CD14-positive monocyte (primary cell): ENCODE measurements around the gene TAS2R38. TPM values are rescaled to one million over a fixed set of nuclear protein-coding genes. Genes with fewer than 3 reads are reported as not detected.
A peak's percentile ranks its signal among the peaks of the same experiment; 100 is the strongest.

Source experiments
- DNase-seq, 3 donors: peaks; one replicate each; pipeline ENCODE4 v3.0.0-alpha.2; 2011 to 2022
- H2AFZ ChIP-seq: 2 replicates; pipeline ENCODE4 v1.6.0; 2012; ENCODE audit warnings: mild to moderate bottlenecking, low read depth, low read length, inconsistent platforms; ENCODE audit not compliant: insufficient read depth, poor library complexity, severe bottlenecking
- H3K27ac ChIP-seq, 2 donors: 1 replicate in 1 of 2; 2 replicates in 1 of 2; pipeline ENCODE4 v1.5.1; 2012 to 2013; ENCODE audit warnings: low read length in 2 of 2, control low read depth in 1 of 2, inconsistent platforms in 1 of 2, low read depth in 1 of 2, mild to moderate bottlenecking in 1 of 2
- H3K27me3 ChIP-seq, 2 donors: one replicate each; pipeline versions ENCODE4 v1.6.0 to v1.6.1; 2011 to 2013; ENCODE audit warnings: low read length in 2 of 2; ENCODE audit not compliant: control insufficient read depth in 2 of 2, insufficient read depth in 2 of 2
- H3K36me3 ChIP-seq, 2 donors: replicated peaks in 1 of 2; 1 replicate in 1 of 2; 2 replicates in 1 of 2; pipeline versions ENCODE4 v1.5.1 to v1.6.1; 2012 to 2013; ENCODE audit warnings: low read length in 2 of 2, control low read depth in 1 of 2, inconsistent platforms in 1 of 2, mild to moderate bottlenecking in 1 of 2; ENCODE audit not compliant: insufficient read depth in 2 of 2, control insufficient read depth in 1 of 2
- H3K4me1 ChIP-seq, 2 donors: 1 replicate in 1 of 2; 2 replicates in 1 of 2; pipeline versions ENCODE4 v1.5.1 to v1.6.1; 2012 to 2013; ENCODE audit warnings: low read length in 2 of 2, control low read depth in 1 of 2, inconsistent platforms in 1 of 2, mild to moderate bottlenecking in 1 of 2, moderate library complexity in 1 of 2; ENCODE audit not compliant: insufficient read depth in 2 of 2, control insufficient read depth in 1 of 2
- H3K4me2 ChIP-seq: replicated peaks from 2 replicates; pipeline ENCODE3; 2012; ENCODE audit warnings: low read length, moderate library complexity, mild to moderate bottlenecking; ENCODE audit not compliant: poor library complexity, severe bottlenecking; ENCODE audit errors: extremely low read depth
- H3K4me3 ChIP-seq, 3 experiments: fragments of 200-600 bp in 1 of 3; sonication (generic) in 1 of 3; replicated peaks in 1 of 3; 1 replicate in 2 of 3; 2 replicates in 1 of 3; pipeline ENCODE4 v1.5.1; 2011 to 2013; ENCODE audit warnings: low read length in 3 of 3, mild to moderate bottlenecking in 3 of 3, control low read depth in 2 of 3, low read depth in 2 of 3, inconsistent platforms in 1 of 3, moderate library complexity in 1 of 3
- H3K79me2 ChIP-seq: 2 replicates; pipeline ENCODE4 v1.6.0; 2012; ENCODE audit warnings: mild to moderate bottlenecking, control low read depth, inconsistent platforms, low read length, moderate library complexity; ENCODE audit not compliant: insufficient read depth
- H3K9ac ChIP-seq: 2 replicates; pipeline ENCODE4 v1.6.0; 2017; ENCODE audit warnings: low read length, mild to moderate bottlenecking; ENCODE audit not compliant: insufficient read depth, poor library complexity, severe bottlenecking
- H3K9me3 ChIP-seq, 2 donors: replicated peaks in 1 of 2; 1 replicate in 1 of 2; 2 replicates in 1 of 2; pipeline versions ENCODE4 v1.5.1 to v1.6.1; 2012 to 2013; ENCODE audit warnings: low read length in 2 of 2, control low read depth in 1 of 2; ENCODE audit not compliant: control insufficient read depth in 1 of 2, insufficient read depth in 1 of 2
- H4K20me1 ChIP-seq: 2 replicates; pipeline ENCODE4 v1.6.0; 2012; ENCODE audit warnings: mild to moderate bottlenecking, low read length, control low read depth, moderate library complexity; ENCODE audit not compliant: insufficient read depth
- H3K27ac Mint-ChIP-seq, 7 donors: one replicate each; pipeline ENCODE4 v1.8.0; 2020; ENCODE audit warnings: mild to moderate bottlenecking in 7 of 7, mixed read lengths in 7 of 7, moderate library complexity in 6 of 7, inconsistent platforms in 2 of 7
- H3K27me3 Mint-ChIP-seq, 3 donors: one replicate each; pipeline ENCODE4 v1.8.0; 2021 to 2022; ENCODE audit warnings: low read depth in 3 of 3, mild to moderate bottlenecking in 3 of 3, mixed read lengths in 3 of 3, moderate library complexity in 3 of 3, inconsistent platforms in 1 of 3
- H3K36me3 Mint-ChIP-seq, 2 donors: one replicate each; pipeline ENCODE4 v1.8.0; 2020; ENCODE audit warnings: mixed read lengths in 2 of 2, inconsistent platforms in 1 of 2, mild to moderate bottlenecking in 1 of 2
- H3K4me1 Mint-ChIP-seq: one replicate; pipeline ENCODE4 v1.8.0; 2020; ENCODE audit warnings: mild to moderate bottlenecking, mixed read lengths
- H3K4me3 Mint-ChIP-seq, 2 donors: one replicate each; pipeline ENCODE4 v1.8.0; 2020; ENCODE audit warnings: mild to moderate bottlenecking in 2 of 2, mixed read lengths in 2 of 2, moderate library complexity in 1 of 2
- H3K9me3 Mint-ChIP-seq, 7 donors: one replicate each; pipeline ENCODE4 v1.8.0; 2020 to 2022; ENCODE audit warnings: mixed read lengths in 7 of 7, mild to moderate bottlenecking in 6 of 7, moderate library complexity in 6 of 7, inconsistent platforms in 2 of 7
- CTCF ChIP-seq: fragments of 200-600 bp; IDR thresholded peaks from one replicate; pipeline ENCODE4 v1.8.0; 2022; ENCODE audit warnings: antibody characterized with exemption, mild to moderate bottlenecking
- WGBS: methylation state at CpG from one replicate; pipeline ENCODE4 v1.1.5; 2013; ENCODE audit warnings: missing lambda C conversion rate; ENCODE audit not compliant: insufficient coverage; 5-methylcytosine and 5-hydroxymethylcytosine counted together
- intact Hi-C, 2 donors: fragments of 100-400 bp; cut with micrococcal nuclease; formaldehyde crosslinking; loops; one replicate each; pipeline versions ENCODE4 v1.15.0 to v1.15.1; 2023
- polyA plus RNA-seq, 3 donors: library from polyadenylated mRNA; depleted of rRNA in 1 of 3; unstranded in 2 of 3; stranded (reverse) in 1 of 3; fragments of 300-500 nt in 2 of 3; fragments of >200 nt in 1 of 3; fragmentation: Illumina TruSeq in 2 of 3; gene quantifications; 1 replicate in 2 of 3; 2 replicates in 1 of 3; pipeline ENCODE4 v1.2.3, GENCODE V29; 2012 to 2021

TAS2R38 gene
- polyA plus RNA-seq, 3 donors: not detected

DNA sequence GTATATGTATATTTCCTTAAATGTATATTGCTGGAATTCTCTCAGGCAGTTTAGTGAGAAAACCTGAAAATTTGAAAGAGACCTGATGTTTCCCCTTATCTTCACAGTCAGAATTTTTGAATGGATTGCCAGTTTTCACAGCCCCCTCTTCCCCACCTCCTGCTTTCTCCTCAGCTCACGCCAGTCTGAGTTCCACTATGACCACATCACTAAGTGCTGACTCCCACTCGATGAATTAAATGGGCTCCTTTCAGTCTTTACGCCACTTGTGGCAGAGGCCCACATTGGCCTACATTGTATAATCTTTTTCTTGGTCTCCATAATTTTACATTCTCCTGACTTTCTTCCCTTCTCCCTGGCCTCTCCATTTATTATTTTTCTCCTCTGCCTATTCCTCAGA lies 23.7 kb downstream of the TAS2R38 start:
- intact Hi-C loops: loop anchor here in 1 of 2 donors (5.0 to 10.0 kb wide), 2 partner anchors 63 to 295 kb away; no protein-coding TSS in a partner anchor
- Mint-ChIP-seq H3K27me3 (no peaks in the 10 kb centered on the region), H3K9me3 (peaks cover 0 to 2% (median 0%) of the 10 kb centered on the region in 7 donors), H3K27ac (peak overlapping the region in 6 of 7 donors; percentile 40 to 92 (median 56)), H3K4me3 (no peak overlapping the region), H3K4me1 (peaks cover 84% of the 10 kb centered on the region), H3K36me3 (no peaks in the 10 kb centered on the region)
- H3K4me2 ChIP-seq: no peak overlapping the region
- 86% methylated on average over 3 of the region's 3 CpGs for WGBS
- H3K4me3 ChIP-seq: no peak overlapping the region
- H3K27me3 ChIP-seq: no peaks in the 10 kb centered on the region
- H3K4me1 ChIP-seq: peaks cover 81 to 92% of the 10 kb centered on the region in 2 donors
- no peaks in the 10 kb centered on the region for H4K20me1 ChIP-seq
- no peak for DNase-seq
- no peak overlapping the region for H3K9ac ChIP-seq
- H3K36me3 ChIP-seq: no peaks in the 10 kb centered on the region
- no peak for TF ChIP-seq CTCF
- no peaks in the 10 kb centered on the region for H3K9me3 ChIP-seq
- H2AFZ ChIP-seq: no peak overlapping the region
- peak overlapping the region in 1 of 2 donors; percentile 53 for H3K27ac ChIP-seq
- H3K79me2 ChIP-seq: peaks cover 17% of the 10 kb centered on the region

- peaks cover 0 to 2% (median 0%) of the 10 kb centered on the region in 7 donors for H3K9me3 Mint-ChIP-seq
- peak overlapping the region; percentile 21 to 88 (median 84) for H3K27ac Mint-ChIP-seq
- H4K20me1 ChIP-seq: no peaks in the 10 kb centered on the region
- no peak overlapping the region for H3K9ac ChIP-seq
- intact Hi-C loops: loop anchor here in 1 of 2 donors (5.0 to 10.0 kb wide), 2 partner anchors 62 to 295 kb away; no protein-coding TSS in a partner anchor
- no peaks in the 10 kb centered on the region for H3K27me3 ChIP-seq
- no peak for TF ChIP-seq CTCF
- H3K79me2 ChIP-seq: peaks cover 21% of the 10 kb centered on the region
- no peaks in the 10 kb centered on the region for H3K36me3 Mint-ChIP-seq
- WGBS: no CpG with 5 or more reads among the region's 2 CpGs
- peak overlapping the region in 1 of 2 donors; percentile 71 for H3K27ac ChIP-seq
- no peaks in the 10 kb centered on the region for H3K9me3 ChIP-seq
- H3K27me3 Mint-ChIP-seq: no peaks in the 10 kb centered on the region
- peaks cover 84% of the 10 kb centered on the region for H3K4me1 Mint-ChIP-seq
- no peaks in the 10 kb centered on the region for H3K36me3 ChIP-seq
- H3K4me3 Mint-ChIP-seq: no peak overlapping the region
- H3K4me1 ChIP-seq: peaks cover 81 to 92% of the 10 kb centered on the region in 2 donors
- peak overlapping the region; percentile 22 for H3K4me2 ChIP-seq
- H2AFZ ChIP-seq: no peak overlapping the region
- DNase-seq: peak; percentile 34 to 62 (median 56)
- peak overlapping the region in 1 of 3 experiments; percentile 14 for H3K4me3 ChIP-seq
These were observed 24.1 kb downstream of the TAS2R38 start for GRCh38 chr7:141949451-141949850.
